HAP-1 (cell line): ENCODE measurements around the gene TRIM9.
"Not testable (repeated sequence)": the region's sequence is repeated elsewhere in the genome, so short reads cannot be mapped to it uniquely, and the experiment has no call there.

ENCODE experiments used
- DNase-seq, 2 experiments: peaks; one replicate each; pipeline ENCODE4 v3.0.0-alpha.2; 2016 to 2020; ENCODE audit warnings: low spot score in 2 of 2
- H3K27me3 ChIP-seq: fragments of 250-450 bp; sonication (Bioruptor Pico); 2 replicates; pipeline ENCODE4 v1.5.1; 2020; ENCODE audit warnings: low read depth, mild to moderate bottlenecking, moderate library complexity
- H3K36me3 ChIP-seq: fragments of 250-450 bp; sonication (Bioruptor Pico); replicated peaks from 2 replicates; pipeline ENCODE4 v1.5.1; 2020; ENCODE audit warnings: mild to moderate bottlenecking
- H3K4me1 ChIP-seq: fragments of 250-450 bp; sonication (Bioruptor Pico); 2 replicates; pipeline ENCODE4 v1.5.1; 2020; ENCODE audit warnings: mild to moderate bottlenecking
- H3K4me3 ChIP-seq: fragments of 250-450 bp; sonication (Bioruptor Pico); 2 replicates; pipeline ENCODE4 v1.5.1; 2020; ENCODE audit warnings: mild to moderate bottlenecking, moderate library complexity
- H3K9me3 ChIP-seq: fragments of 250-450 bp; sonication (Bioruptor Pico); 2 replicates; pipeline ENCODE4 v1.5.1; 2020; ENCODE audit warnings: mild to moderate bottlenecking, moderate library complexity
- in situ Hi-C: fragments of 300-500 bp; cut with MboI; formaldehyde crosslinking; loops from 3 replicates; pipeline ENCODE4 v1.14.3; 2020; ENCODE audit warnings: low sequenced_read_pairs, inconsistent platforms, mixed read lengths

The TRIM9 gene

GRCh38 chr14:51000566-51000965 lies 94.3 kb downstream of the TRIM9 start:
- H3K36me3 ChIP-seq, result peaks cover 21% of the 10 kb centered on the region
- in situ Hi-C loops, result no loop called here
- DNase-seq, result no peak
- H3K4me1 ChIP-seq, result peaks cover 53% of the 10 kb centered on the region
- H3K27me3 ChIP-seq, result no peaks in the 10 kb centered on the region
- no peaks in the 10 kb centered on the region for H3K9me3 ChIP-seq
- no peak overlapping the region for H3K4me3 ChIP-seq

GRCh38 chr14:50999726-51000125 lies 95.2 kb downstream of the TRIM9 start:
- Histone ChIP-seq H3K4me3 (no peak overlapping the region), H3K36me3 (peaks cover 22% of the 10 kb centered on the region), H3K4me1 (peaks cover 51% of the 10 kb centered on the region), H3K27me3 (no peaks in the 10 kb centered on the region), H3K9me3 (no peaks in the 10 kb centered on the region)
- DNase-seq, result no peak
- in situ Hi-C loops, result no loop called here

GRCh38 chr14:50998612-50999011 lies 96.3 kb downstream of the TRIM9 start:
- Histone ChIP-seq H3K9me3 (no peaks in the 10 kb centered on the region), H3K36me3 (peaks cover 27% of the 10 kb centered on the region), H3K4me1 (peaks cover 40% of the 10 kb centered on the region), H3K4me3 (no peak overlapping the region), H3K27me3 (no peaks in the 10 kb centered on the region)
- in situ Hi-C loops, result no loop called here
- peak in 1 of 2 experiments; percentile 30 for DNase-seq

- no peak for DNase-seq
- Histone ChIP-seq H3K36me3 (peaks cover 27% of the 10 kb centered on the region), H3K4me3 (no peak overlapping the region), H3K4me1 (peaks cover 31% of the 10 kb centered on the region), H3K27me3 (no peaks in the 10 kb centered on the region), H3K9me3 (no peaks in the 10 kb centered on the region)
- in situ Hi-C loops, result no loop called here
Measured at GRCh38 chr14:50997712-50998111, 97.2 kb downstream of the TRIM9 start.

GRCh38 chr14:50994158-50994557 lies 100.7 kb downstream of the TRIM9 start:
- peaks cover 16% of the 10 kb centered on the region for H3K36me3 ChIP-seq
- H3K9me3 ChIP-seq, in situ Hi-C loops, DNase-seq, H3K27me3 ChIP-seq, H3K4me3 ChIP-seq: not testable (repeated sequence)
- peaks cover 18% of the 10 kb centered on the region for H3K4me1 ChIP-seq

DNA sequence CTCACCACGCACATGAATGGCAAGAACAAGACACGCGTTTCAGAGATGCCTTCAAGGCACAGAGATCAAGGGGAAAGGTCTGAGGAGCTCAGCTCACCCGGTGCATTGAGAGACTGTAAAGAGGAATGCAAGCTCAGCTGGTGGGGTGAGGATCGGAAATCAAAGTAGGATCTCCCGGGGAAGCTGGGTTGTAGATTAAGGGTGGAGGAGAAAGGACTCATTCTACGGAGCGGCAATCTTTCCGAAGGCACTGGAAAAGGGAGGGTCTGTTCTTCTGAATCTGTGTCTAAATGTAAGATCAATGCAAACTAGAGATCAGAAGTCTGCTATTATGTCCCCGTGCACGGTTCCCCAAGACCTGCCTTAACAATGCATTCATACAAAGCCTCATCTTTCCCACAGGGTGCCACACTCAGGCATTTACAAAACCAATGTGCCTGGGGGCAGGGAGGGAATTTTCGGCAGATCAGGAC lies 109.0 kb downstream of the TRIM9 start:
- H3K4me1 ChIP-seq, result peaks cover 39% of the 10 kb centered on the region
- in situ Hi-C loops, result loop anchor here (5.0 kb wide), 1 partner anchor 106 kb away; no protein-coding TSS in a partner anchor
- H3K36me3 ChIP-seq, result no peaks in the 10 kb centered on the region
- DNase-seq, result peak; percentile 74 to 85
- no peaks in the 10 kb centered on the region for H3K9me3 ChIP-seq
- no peaks in the 10 kb centered on the region for H3K27me3 ChIP-seq
- H3K4me3 ChIP-seq, result peak overlapping the region; percentile 5; the same call in 1 of the 2 replicates

DNA sequence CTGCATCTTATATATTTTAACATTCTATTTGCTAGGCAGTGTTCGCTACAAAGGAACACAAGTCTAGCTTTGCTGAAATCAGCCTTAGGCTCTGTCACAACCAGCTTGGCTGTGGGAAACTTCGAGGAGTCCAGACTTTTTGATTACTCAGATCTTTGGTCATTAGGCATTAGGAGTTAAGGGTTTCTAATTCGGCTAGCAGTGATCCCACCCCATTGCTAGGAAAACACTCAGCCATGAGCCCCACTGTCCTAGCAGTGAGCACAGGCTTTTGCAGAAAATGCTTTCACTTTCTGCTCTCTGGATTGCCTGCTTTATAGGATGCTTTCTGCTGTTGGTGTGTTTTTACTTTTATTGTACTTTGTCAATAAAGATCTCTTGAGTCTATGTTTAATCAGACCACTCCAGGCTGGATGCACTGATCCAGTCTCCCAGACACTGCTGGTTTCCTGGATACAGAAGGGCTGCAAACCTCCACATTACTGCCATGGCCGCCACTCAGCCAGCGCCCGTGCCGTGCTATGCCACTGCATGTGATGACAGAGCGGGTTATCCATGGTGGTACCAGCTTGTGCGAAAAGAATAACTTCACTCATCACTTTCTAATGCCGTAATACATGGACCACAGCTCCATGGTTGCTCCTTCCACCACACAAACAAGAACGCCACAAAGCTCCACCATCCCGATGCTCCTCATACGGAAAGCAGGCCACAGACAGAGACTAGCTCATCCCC lies 109.6 kb downstream of the TRIM9 start:
- in situ Hi-C loops, result loop anchor here (5.0 kb wide), 1 partner anchor 107 kb away; no protein-coding TSS in a partner anchor
- Histone ChIP-seq H3K9me3 (no peaks in the 10 kb centered on the region), H3K36me3 (no peaks in the 10 kb centered on the region), H3K27me3 (no peaks in the 10 kb centered on the region), H3K4me3 (peak overlapping the region; percentile 5; the same call in 1 of the 2 replicates), H3K4me1 (peaks cover 42% of the 10 kb centered on the region)
- DNase-seq, result peak; percentile 56 to 68

- in situ Hi-C loops, result no loop called here
- Histone ChIP-seq H3K4me1 (peaks cover 42% of the 10 kb centered on the region), H3K27me3 (no peaks in the 10 kb centered on the region), H3K36me3 (no peaks in the 10 kb centered on the region), H3K4me3 (no peak overlapping the region), H3K9me3 (no peaks in the 10 kb centered on the region)
- DNase-seq, result peak; percentile 35 to 97
Measured at GRCh38 chr14:50984036-50984710, 110.7 kb downstream of the TRIM9 start.

GRCh38 chr14:50979941-50980850 lies 114.7 kb downstream of the TRIM9 start:
- Histone ChIP-seq H3K36me3 (no peaks in the 10 kb centered on the region; the same call in 1 of the 2 replicates), H3K9me3 (no peaks in the 10 kb centered on the region), H3K4me1 (peaks cover 26% of the 10 kb centered on the region), H3K4me3 (no peak overlapping the region), H3K27me3 (no peaks in the 10 kb centered on the region)
- in situ Hi-C loops, result no loop called here
- no peak for DNase-seq

GRCh38 chr14:50978888-50979287 lies 116.0 kb downstream of the TRIM9 start:
- Histone ChIP-seq H3K9me3 (no peaks in the 10 kb centered on the region), H3K36me3 (no peaks in the 10 kb centered on the region; the same call in 1 of the 2 replicates), H3K4me1 (peaks cover 17% of the 10 kb centered on the region), H3K27me3 (no peaks in the 10 kb centered on the region), H3K4me3 (no peak overlapping the region)
- in situ Hi-C loops, result no loop called here
- DNase-seq, result no peak

GRCh38 chr14:50978529-50978871 lies 116.4 kb downstream of the TRIM9 start:
- no peaks in the 10 kb centered on the region for H3K9me3 ChIP-seq
- no peak for DNase-seq
- H3K4me3 ChIP-seq, result no peak overlapping the region
- H3K27me3 ChIP-seq, result no peaks in the 10 kb centered on the region
- in situ Hi-C loops, result no loop called here
- H3K4me1 ChIP-seq, result peaks cover 13% of the 10 kb centered on the region
- H3K36me3 ChIP-seq, result no peaks in the 10 kb centered on the region; the same call in 1 of the 2 replicates

- H3K4me3 ChIP-seq, result no peak overlapping the region
- no peaks in the 10 kb centered on the region for H3K27me3 ChIP-seq
- H3K36me3 ChIP-seq, result no peaks in the 10 kb centered on the region; the same call in 1 of the 2 replicates
- no peaks in the 10 kb centered on the region for H3K9me3 ChIP-seq
- H3K4me1 ChIP-seq, result peaks cover 8% of the 10 kb centered on the region
- DNase-seq, result no peak
- in situ Hi-C loops, result no loop called here
Measured at GRCh38 chr14:50977863-50978528, 116.9 kb downstream of the TRIM9 start.

DNA sequence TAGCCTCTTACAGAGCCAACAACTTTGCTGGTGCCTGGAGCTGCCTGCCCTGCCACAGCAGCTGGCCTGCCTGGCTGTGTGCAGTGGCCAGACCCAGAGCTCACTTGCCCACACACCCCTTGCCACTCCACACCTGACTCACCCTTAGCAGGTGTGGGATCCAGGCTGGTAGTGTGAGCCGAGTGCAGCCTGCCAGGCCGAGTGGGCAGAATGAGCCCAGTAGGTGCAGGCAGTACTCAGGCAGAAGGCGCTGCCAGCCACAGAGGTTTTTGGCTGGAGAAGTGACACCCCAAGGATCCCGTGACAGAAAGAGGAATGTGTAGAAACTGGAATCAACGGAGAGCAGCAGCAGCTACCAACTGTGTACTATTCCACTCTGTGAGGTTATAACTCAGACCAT lies 120.8 kb downstream of the TRIM9 start:
- in situ Hi-C loops, result no loop called here
- Histone ChIP-seq H3K4me3 (no peak overlapping the region), H3K27me3 (no peaks in the 10 kb centered on the region), H3K4me1 (0 out of 2 replicates have a peak, but pooled peaks cover 3% of the 10 kb centered on the region), H3K36me3 (no peaks in the 10 kb centered on the region; the same call in 1 of the 2 replicates), H3K9me3 (no peaks in the 10 kb centered on the region)
- no peak for DNase-seq
